Activated CD4-positive, alpha-beta T cell treated with anti-CD3 and anti-CD28 coated beads for 48 hours (primary cell): Measurements from ENCODE around the gene SPI1.
A peak's percentile ranks its signal among the peaks of the same experiment; 100 is the strongest.

Experiments used
- DNase-seq: peaks from one replicate; pipeline ENCODE4 v3.0.0-alpha.2; 2020

The SPI1 gene

GRCh38 chr11:47356129-47356997, 22.0 kb downstream of the SPI1 start:
- no peak for DNase-seq

- DNase-seq: peak; percentile 78
Observed at GRCh38 chr11:47355283-47356128, 22.8 kb downstream of the SPI1 start.

GRCh38 chr11:47354913-47355282, 23.4 kb downstream of the SPI1 start:
- DNase-seq: no peak

- DNase-seq: no peak
Observed at GRCh38 chr11:47353978-47354774, 24.2 kb downstream of the SPI1 start.

- no peak for DNase-seq
Observed at GRCh38 chr11:47352556-47352955, 25.8 kb downstream of the SPI1 start, which contains the start of gene MYBPC3. TSS of gene MYBPC3 (minus strand) at chr11:47352702. CDS start at chr11:47352647, 55 bp downstream.

- no peak for DNase-seq
Observed at GRCh38 chr11:47351156-47352126, 26.9 kb downstream of the SPI1 start.

- DNase-seq: no peak
Observed at GRCh38 chr11:47350315-47350714, 28.0 kb downstream of the SPI1 start.

GRCh38 chr11:47349521-47350095, 28.7 kb downstream of the SPI1 start:
- no peak for DNase-seq

GRCh38 chr11:47348859-47349258, 29.5 kb downstream of the SPI1 start:
- peak; percentile 29 for DNase-seq

GRCh38 chr11:47348131-47348802, 30.1 kb downstream of the SPI1 start:
- DNase-seq: no peak

- DNase-seq: no peak
Observed at GRCh38 chr11:47347137-47347536, 31.2 kb downstream of the SPI1 start.

- DNase-seq: no peak
Observed at GRCh38 chr11:47345890-47346563, 32.3 kb downstream of the SPI1 start.

GRCh38 chr11:47342854-47343253, 35.5 kb downstream of the SPI1 start:
- no peak for DNase-seq

- DNase-seq: no peak
Observed at GRCh38 chr11:47342036-47342803, 36.1 kb downstream of the SPI1 start.

- no peak for DNase-seq
Observed at GRCh38 chr11:47340980-47341775, 37.2 kb downstream of the SPI1 start.

- no peak for DNase-seq
Observed at GRCh38 chr11:47340010-47340409, 38.3 kb downstream of the SPI1 start.

GRCh38 chr11:47338396-47339241, 39.7 kb downstream of the SPI1 start:
- no peak for DNase-seq
